Heart right ventricle (tissue), 16 donors: ENCODE results near the gene RBP3. TPM values are rescaled to one million over a fixed set of nuclear protein-coding genes. Genes with fewer than 3 reads are reported as not detected.
A peak's percentile ranks its signal among the peaks of the same experiment; 100 is the strongest.

Experiments used
- ATAC-seq, 8 donors: fragments of 200-7000 bp; cut with Tn5 transposase; one replicate each; pipeline ENCODE4 v1.9.1; 2020; ENCODE audit warnings: mild to moderate bottlenecking in 8 of 8, moderate library complexity in 8 of 8, moderate number of reproducible peaks in 1 of 8
- DNase-seq, 2 donors: peaks; one replicate each; pipeline ENCODE4 v3.0.0-alpha.2; 2020
- H3K27ac ChIP-seq, 10 donors: fragments of 200-600 bp; sonication (generic) in 2 of 10; one replicate each; pipeline versions ENCODE4 v1.5.0 to v1.8.0; 2020 to 2022; ENCODE audit warnings: mild to moderate bottlenecking in 3 of 10
- H3K27me3 ChIP-seq, 7 donors: fragments of 200-600 bp; one replicate each; pipeline ENCODE4 v1.8.0; 2021 to 2022; ENCODE audit warnings: mild to moderate bottlenecking in 2 of 7
- H3K36me3 ChIP-seq, 9 donors: fragments of 200-600 bp; sonication (generic) in 1 of 9; one replicate each; pipeline versions ENCODE4 v1.5.0 to v1.8.0; 2020 to 2022; ENCODE audit warnings: mild to moderate bottlenecking in 2 of 9
- H3K4me1 ChIP-seq, 9 donors: fragments of 200-600 bp; sonication (generic) in 1 of 9; one replicate each; pipeline versions ENCODE4 v1.5.0 to v1.8.0; 2020 to 2022; ENCODE audit warnings: mild to moderate bottlenecking in 4 of 9
- H3K4me3 ChIP-seq, 10 donors: fragments of 200-600 bp; sonication (generic) in 2 of 10; one replicate each; pipeline versions ENCODE4 v1.5.0 to v1.8.0; 2020 to 2022; ENCODE audit warnings: mild to moderate bottlenecking in 7 of 10, moderate library complexity in 2 of 10
- H3K9me3 ChIP-seq, 11 donors: fragments of 200-600 bp in 10 of 11; sonication (generic) in 2 of 11; one replicate each; pipeline versions ENCODE4 v1.5.0 to v1.8.0; 2013 to 2022; ENCODE audit warnings: mild to moderate bottlenecking in 2 of 11, control low read depth in 1 of 11, moderate library complexity in 1 of 11
- WGBS, 2 donors: extraction: QIAGEN DNeasy Blood & Tissue Kit; methylation state at CpG; one replicate each; pipeline ENCODE4 v1.1.7; 2013; ENCODE audit warnings: inconsistent platforms in 1 of 2; 5-methylcytosine and 5-hydroxymethylcytosine counted together
- intact Hi-C, 10 donors: fragments of 100-400 bp; cut with DNase I; formaldehyde crosslinking; loops; one replicate each; pipeline versions ENCODE4 v1.11.1 to v1.14.2; 2022
- polyA plus RNA-seq, 2 donors: library from polyadenylated mRNA; stranded (reverse); fragments of 200-250 nt; gene quantifications; one replicate each; pipeline ENCODE4 v1.2.3, GENCODE V29; 2013
- total RNA-seq, 10 donors: library from RNA; stranded (reverse); fragmentation: NEBNext Ultra II Directional in 3 of 10; extraction: Animal tissue kit (Norgen Biotek cat#: 25700) in 3 of 10; gene quantifications; one replicate each; pipeline versions ENCODE4 v1.2.1 to v1.2.4, GENCODE V29; 2021 to 2023
- TF ChIP-seq, protein P1 (sequence below), 9 donors: fragments of 200-600 bp; sonication (generic) in 2 of 9; IDR thresholded peaks; one replicate each; pipeline versions ENCODE4 v1.5.0 to v1.8.0; 2021 to 2022; ENCODE audit warnings: antibody characterized with exemption in 9 of 9, mild to moderate bottlenecking in 5 of 9, moderate library complexity in 1 of 9
- donor health status: Arrhythmogenic right ventricular cardiomyopathy.
- donor health status: ischemic (EF 13 %, LVEDD 7.1; RV severe dilation, severe dysfunction).
- donor health status: healthy with polysubstance abuse.
- donor health status: DM: no; HTN: yes; CAD: no.
- donor health status: DM: no; HTN: no; CAD: no.
- donor health status: ischemic (EF 25% LVEDD 6.9; RV normal size, moderate dysfunction).
- donor health status: ischemic (EF 25% LVEDD 5.7; RV mildly dilated, moderate dysfunction).
- donor health status: healthy.
- donor health status: DM: yes; HTN: yes; CAD: no.
- donor health status: Ischemic cardiomyopathy.
- donor health status: ischemic (EF 35%, LVEDD 5.7; RV mildly dilated, moderate dysfunction).
- donor health status: nonischemic (EF 11% LVEDD 7.7; RV severe dilation, severe dysfunction).
- donor health status: DM: yes; HTN: yes; CAD: no.
- donor health status: PGD.
- donor health status: ischemic (EF 29% LVEDD 5.4; RV normal size, mild dysfunction).
- donor health status: nonischemic (EF 23%, LVEDD 6.1; RV moderate dilation, normal function).

The RBP3 gene
- total and polyA plus RNA-seq, 12 donors: not detected

DNA sequence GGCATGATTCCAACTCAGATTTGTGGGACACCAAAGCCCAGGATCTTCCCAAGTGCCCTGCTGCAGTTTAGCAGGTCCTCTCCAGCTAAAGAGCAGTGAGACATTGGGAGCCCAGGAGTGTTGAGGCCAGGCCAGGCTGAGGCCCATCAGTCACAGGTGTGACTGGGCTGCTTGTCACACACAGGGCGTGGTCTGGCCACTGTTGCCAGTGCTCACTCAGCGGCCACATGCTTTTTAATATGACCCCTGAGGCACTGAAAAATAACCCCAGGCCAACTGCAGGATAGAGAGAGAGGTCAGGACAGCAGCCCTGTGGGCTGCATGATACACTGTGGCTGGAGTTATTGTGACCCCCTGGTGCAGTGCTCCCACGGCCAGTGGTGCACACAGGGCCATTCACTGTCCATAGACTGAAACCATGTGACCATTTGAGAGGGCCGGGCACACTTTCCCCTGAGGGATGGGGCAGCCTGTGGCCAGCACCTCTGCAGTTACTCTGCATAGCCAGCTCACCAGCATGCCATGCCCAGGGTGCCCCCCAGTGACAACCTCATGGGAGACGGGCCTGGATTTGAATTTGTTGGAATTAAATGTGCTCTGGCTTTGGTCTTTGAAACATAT, 21.7 kb upstream of the RBP3 start:
- Histone ChIP-seq H3K27ac (peak overlapping the region in 3 of 10 donors; percentile 1 to 39 (median 22)), H3K27me3 (peaks cover 0 to 22% (median 9%) of the 10 kb centered on the region in 7 donors), H3K4me3 (no peak overlapping the region), H3K4me1 (peaks cover 0 to 10% (median 0%) of the 10 kb centered on the region in 9 donors), H3K9me3 (no peaks in the 10 kb centered on the region), H3K36me3 (no peaks in the 10 kb centered on the region)
- TF ChIP-seq, protein P1, sequence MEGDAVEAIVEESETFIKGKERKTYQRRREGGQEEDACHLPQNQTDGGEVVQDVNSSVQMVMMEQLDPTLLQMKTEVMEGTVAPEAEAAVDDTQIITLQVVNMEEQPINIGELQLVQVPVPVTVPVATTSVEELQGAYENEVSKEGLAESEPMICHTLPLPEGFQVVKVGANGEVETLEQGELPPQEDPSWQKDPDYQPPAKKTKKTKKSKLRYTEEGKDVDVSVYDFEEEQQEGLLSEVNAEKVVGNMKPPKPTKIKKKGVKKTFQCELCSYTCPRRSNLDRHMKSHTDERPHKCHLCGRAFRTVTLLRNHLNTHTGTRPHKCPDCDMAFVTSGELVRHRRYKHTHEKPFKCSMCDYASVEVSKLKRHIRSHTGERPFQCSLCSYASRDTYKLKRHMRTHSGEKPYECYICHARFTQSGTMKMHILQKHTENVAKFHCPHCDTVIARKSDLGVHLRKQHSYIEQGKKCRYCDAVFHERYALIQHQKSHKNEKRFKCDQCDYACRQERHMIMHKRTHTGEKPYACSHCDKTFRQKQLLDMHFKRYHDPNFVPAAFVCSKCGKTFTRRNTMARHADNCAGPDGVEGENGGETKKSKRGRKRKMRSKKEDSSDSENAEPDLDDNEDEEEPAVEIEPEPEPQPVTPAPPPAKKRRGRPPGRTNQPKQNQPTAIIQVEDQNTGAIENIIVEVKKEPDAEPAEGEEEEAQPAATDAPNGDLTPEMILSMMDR (IDR thresholded peaks at IDR 0.05): no peak
- intact Hi-C loops: no loop called here
- 29 to 42% methylated on average over 5 of the region's 5 CpGs for WGBS, 2 donors
- DNase-seq: no peak
- peak; percentile 38 to 82 (median 72) for ATAC-seq

DNA sequence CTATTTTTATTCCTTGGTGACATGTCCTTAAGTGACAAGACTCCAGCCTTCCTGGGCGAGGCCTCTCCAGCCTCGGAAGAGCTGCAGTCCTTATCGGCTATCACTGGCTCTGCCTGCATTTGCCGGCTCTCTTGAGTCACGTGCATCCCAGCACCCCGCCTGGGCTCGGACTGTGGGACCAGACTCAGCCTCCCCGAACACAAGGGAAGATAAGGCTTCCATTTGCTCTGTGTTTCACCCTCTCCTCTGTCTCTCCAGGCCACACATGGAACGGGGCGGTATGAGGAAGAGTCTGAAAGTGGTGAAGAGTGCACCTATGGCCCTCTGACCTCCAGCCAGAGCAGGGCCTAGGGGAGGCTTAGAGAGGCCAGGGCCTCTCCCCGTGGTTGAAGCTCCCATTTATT, 21.2 kb upstream of the RBP3 start:
- intact Hi-C loops: no loop called here
- H3K4me3 ChIP-seq: no peak overlapping the region
- no peaks in the 10 kb centered on the region for H3K9me3 ChIP-seq
- H3K36me3 ChIP-seq: no peaks in the 10 kb centered on the region
- H3K27ac ChIP-seq: peak overlapping the region in 2 of 10 donors; percentile 1 to 22
- DNase-seq (peak in 1 of 2 donors; percentile 39), ATAC-seq (peak; percentile 39 to 89 (median 74))
- peaks cover 0 to 21% (median 9%) of the 10 kb centered on the region in 7 donors for H3K27me3 ChIP-seq
- peaks cover 0 to 10% (median 0%) of the 10 kb centered on the region in 9 donors for H3K4me1 ChIP-seq
- WGBS, 2 donors: 26 to 40% methylated on average over 11 of the region's 11 CpGs
- TF ChIP-seq, protein P1 (IDR thresholded peaks at IDR 0.05): no peak

DNA sequence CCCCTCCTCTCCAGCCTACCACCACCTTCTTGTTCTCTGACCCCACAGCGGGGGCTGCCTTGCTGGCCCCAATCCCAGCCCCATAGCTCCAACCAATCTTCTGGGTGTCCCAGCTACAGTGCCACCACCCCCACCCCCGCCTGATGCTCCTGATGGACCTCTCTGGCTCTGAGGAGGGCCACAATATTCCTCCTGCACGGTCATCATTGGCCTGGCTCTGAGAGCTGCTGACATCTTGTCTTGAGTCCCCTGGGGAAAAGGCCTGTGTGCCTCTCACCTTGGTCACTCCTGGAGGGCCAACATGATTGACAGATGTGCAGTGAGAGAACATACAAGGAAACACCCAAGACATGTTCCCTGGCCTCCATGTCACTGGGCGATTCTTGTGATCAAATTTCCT, 18.3 kb upstream of the RBP3 start:
- Histone ChIP-seq H3K4me1 (peaks cover 0 to 10% (median 0%) of the 10 kb centered on the region in 9 donors), H3K36me3 (no peaks in the 10 kb centered on the region), H3K4me3 (no peak overlapping the region), H3K27ac (no peak overlapping the region), H3K27me3 (peaks cover 0 to 7% (median 0%) of the 10 kb centered on the region in 7 donors), H3K9me3 (no peaks in the 10 kb centered on the region)
- DNase-seq (no peak), ATAC-seq (no peak)
- intact Hi-C loops: no loop called here
- TF ChIP-seq, protein P1 (IDR thresholded peaks at IDR 0.05): no peak
- WGBS, 2 donors: 86 to 87% methylated on average over 4 of the region's 4 CpGs

DNA sequence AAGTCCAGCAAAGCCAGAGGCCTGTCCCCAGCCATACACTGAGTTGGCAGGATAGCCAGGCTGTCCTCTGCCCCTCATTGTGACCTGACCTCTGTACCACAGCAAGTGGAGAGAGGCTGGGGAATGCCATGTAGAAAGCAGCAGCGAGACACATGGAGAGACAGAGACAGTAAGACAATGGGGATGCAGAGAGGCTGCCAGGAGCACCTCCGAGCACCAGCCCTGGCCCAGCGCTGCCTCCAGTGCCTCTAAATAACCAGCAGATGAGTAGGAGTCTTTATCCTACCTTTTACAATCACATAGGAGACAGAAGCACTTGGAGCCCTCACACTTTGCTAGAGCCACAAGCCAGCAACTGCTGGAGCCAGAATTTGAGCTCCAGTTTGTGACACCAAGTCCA, 17.8 kb upstream of the RBP3 start:
- H3K27me3 ChIP-seq: peaks cover 0 to 4% (median 0%) of the 10 kb centered on the region in 7 donors
- ATAC-seq: no peak
- H3K27ac ChIP-seq: no peak overlapping the region
- peaks cover 0 to 10% (median 0%) of the 10 kb centered on the region in 9 donors for H3K4me1 ChIP-seq
- no peaks in the 10 kb centered on the region for H3K36me3 ChIP-seq
- H3K9me3 ChIP-seq: no peaks in the 10 kb centered on the region
- TF ChIP-seq, protein P1 (IDR thresholded peaks at IDR 0.05): no peak
- intact Hi-C loops: no loop called here
- no peak for DNase-seq
- no peak overlapping the region for H3K4me3 ChIP-seq
- 92% methylated on average over 3 of the region's 3 CpGs for WGBS, 2 donors
